HTERT RPE-1 (cell line): ENCODE results near the gene UQCRC2.
"Not testable (repeated sequence)": the region's sequence is repeated elsewhere in the genome, so short reads cannot be mapped to it uniquely, and the experiment has no call there.

Experiments used
- in situ Hi-C: fragments of 300-500 bp; cut with MboI; formaldehyde crosslinking; loops from 4 replicates; pipeline ENCODE4 v1.14.3; 2020; ENCODE audit warnings: low sequenced_read_pairs

The UQCRC2 gene

DNA sequence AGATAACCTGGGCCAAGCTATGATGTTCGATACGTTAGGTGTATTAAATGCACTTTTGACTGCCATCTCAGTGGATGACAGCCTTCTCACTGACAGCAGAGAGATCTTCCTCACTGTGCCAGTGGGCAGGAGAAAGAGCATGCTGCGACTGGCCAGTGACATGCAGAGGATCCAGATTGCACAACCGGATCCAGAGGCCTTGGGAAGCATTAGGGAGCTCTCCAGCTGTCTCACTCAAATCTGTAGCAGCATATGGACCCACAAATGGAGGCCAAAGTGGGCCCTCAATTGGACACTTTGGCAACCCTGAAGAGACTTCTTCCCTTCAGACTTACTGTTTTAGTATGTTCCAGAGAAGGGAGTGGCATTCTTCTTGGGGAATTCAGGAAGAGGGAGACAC is 26.9 kb downstream of the UQCRC2 start:
- in situ Hi-C loops: no loop called here

- in situ Hi-C loops: no loop called here
Observed at GRCh38 chr16:21982108-21982507, 28.9 kb downstream of the UQCRC2 start.

DNA sequence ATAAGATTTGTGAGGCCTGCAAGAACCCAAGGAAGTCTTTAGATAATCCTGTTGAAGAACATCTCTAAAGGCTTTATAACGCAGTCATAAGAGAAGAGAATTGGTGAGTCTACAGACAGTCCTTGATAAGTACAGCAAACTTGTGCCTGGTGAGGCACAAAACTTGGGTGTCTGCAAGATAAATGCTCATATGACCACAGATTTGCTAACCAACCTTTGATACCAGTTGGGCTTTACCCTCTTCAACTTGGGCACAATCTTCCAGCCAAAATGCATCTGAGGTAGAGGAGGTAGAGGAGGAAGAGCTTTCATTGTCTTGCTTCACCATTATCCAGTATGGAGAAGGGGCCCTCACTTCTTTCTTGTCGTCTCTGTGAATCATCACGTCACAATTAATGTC is 30.9 kb downstream of the UQCRC2 start:
- in situ Hi-C loops: no loop called here

GRCh38 chr16:21985524-21985923 is 32.4 kb downstream of the UQCRC2 start:
- in situ Hi-C loops: no loop called here

GRCh38 chr16:21986692-21987246 is 33.6 kb downstream of the UQCRC2 start:
- in situ Hi-C loops: no loop called here

GRCh38 chr16:21987498-21987897 is 34.3 kb downstream of the UQCRC2 start:
- in situ Hi-C loops: no loop called here

GRCh38 chr16:21989133-21989532 is 36.0 kb downstream of the UQCRC2 start:
- in situ Hi-C loops: no loop called here

DNA sequence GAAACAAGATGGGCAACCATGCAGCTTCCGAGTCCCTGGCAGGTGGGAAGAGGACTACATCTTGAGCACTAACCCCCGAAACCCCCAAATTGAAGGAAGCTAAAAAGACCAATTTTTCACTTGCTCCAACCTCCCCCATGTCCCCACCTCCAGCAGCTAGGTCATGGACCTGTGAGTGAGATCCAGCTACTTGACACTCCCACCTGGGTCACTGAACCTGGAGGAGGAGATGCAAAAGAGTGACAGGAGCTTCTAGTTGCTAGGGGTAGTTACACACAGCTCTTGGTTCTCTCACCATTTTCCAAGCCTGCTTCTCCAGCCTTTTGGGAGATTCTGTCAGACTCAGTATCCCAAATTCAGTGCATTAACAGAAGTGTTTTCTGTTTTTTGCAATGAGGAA is 36.6 kb downstream of the UQCRC2 start:
- in situ Hi-C loops: no loop called here

DNA sequence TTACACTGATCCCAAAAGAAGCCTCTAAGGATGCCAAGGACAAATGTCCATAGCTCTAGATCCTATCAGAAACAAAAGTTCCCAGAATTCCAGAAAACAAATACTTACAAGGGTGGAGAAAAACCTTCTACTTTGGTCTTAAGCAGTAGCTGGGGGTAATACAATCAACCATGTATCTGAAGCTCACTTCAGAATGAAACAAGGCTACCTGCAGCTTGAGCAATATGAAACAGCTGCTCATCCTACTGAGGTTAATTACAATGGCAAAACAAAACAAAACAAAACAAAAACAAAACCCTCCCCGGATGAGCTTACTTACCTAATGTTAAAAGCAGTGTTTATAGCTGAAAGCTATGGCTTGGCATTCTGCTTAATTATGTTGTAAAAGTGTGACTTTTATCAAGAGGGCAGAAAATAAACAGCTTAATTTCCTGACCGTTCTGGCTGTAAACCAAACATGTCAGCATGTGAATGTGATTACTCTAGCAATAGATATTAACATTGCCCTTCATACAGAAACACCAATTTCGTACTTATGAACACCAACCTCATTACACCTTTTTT is 37.3 kb downstream of the UQCRC2 start:
- in situ Hi-C loops: no loop called here

- in situ Hi-C loops: no loop called here
Observed at GRCh38 chr16:21991621-21992020, 38.5 kb downstream of the UQCRC2 start.

DNA sequence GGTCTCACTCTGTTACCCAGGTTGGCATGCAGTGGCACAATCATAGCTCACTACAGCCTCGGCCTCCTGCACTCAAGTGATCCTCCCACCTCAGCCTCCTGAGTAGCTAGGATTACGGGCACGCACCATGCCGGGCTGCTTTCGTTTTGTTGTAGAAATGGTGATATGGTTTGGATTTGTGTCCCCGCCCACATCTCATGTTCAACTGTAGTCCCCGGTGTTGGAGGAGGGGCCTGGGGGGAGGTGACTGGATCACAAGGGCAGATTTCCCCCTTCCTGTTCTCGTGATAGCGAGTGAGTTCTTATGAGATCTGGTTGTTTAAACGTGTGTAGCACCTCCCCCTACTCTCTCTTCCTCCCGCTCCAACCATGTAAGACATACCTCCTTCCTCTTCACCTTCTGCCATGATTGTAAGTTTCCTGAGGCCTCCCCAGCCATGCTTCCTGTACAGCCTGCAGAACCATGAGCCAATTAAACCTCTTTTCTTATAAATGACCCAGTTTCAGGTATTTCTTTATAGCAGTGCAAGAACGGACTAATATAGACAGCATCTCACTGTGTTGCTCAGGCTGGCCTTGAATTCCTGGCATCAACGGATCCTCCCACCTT is 41.8 kb downstream of the UQCRC2 start:
- in situ Hi-C loops: no loop called here

- in situ Hi-C loops: no loop called here
Observed at GRCh38 chr16:21996923-21997696, 43.9 kb downstream of the UQCRC2 start.

GRCh38 chr16:21997697-21998480 is 44.7 kb downstream of the UQCRC2 start:
- in situ Hi-C loops: no loop called here

- in situ Hi-C loops: no loop called here
Observed at GRCh38 chr16:22001591-22001990, 48.4 kb downstream of the UQCRC2 start.

GRCh38 chr16:22002047-22002446 is 48.9 kb downstream of the UQCRC2 start:
- in situ Hi-C loops: not testable (repeated sequence)

DNA sequence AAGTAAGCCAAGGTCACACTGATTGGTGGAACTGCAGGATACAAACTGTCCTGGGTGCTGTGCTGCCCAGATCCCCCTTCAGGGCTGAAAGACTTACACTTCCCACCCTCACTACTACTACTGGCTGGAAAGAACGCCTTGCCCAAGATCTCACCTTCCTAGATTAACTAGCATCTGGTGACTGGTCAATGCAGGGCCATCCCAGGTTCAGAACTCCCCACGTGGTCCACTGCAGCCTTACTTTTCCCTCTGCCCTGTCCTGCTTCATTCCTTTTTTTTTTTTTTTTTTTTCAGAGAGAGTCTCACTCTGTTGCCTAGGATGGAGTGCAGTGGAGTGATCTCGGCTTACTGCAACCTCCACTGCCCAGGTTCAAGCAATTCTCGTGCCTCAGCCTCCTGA is 50.0 kb downstream of the UQCRC2 start:
- in situ Hi-C loops: no loop called here

DNA sequence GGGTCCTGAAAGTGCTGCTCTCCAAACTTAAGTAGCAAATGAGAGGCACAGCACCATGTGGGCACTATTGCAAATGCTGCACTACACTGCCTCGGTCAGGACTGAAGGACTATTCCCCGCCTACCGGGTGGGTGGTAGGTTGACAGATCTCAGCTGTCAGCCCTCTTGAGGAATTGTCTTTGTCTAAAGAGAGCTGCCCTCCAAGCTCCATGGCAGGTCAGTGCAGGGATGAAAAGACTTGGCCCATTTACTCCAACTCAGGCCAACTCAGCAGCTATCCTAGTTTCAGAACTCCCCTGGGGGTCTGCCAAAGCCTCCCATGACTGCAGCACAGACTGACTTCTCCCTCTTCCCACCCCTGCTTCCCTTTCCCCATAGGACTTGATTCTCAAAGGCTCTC is 51.2 kb downstream of the UQCRC2 start:
- in situ Hi-C loops: no loop called here

GRCh38 chr16:22005746-22006145 is 52.6 kb downstream of the UQCRC2 start:
- in situ Hi-C loops: no loop called here

GRCh38 chr16:22006636-22007035 is 53.5 kb downstream of the UQCRC2 start:
- in situ Hi-C loops: no loop called here

DNA sequence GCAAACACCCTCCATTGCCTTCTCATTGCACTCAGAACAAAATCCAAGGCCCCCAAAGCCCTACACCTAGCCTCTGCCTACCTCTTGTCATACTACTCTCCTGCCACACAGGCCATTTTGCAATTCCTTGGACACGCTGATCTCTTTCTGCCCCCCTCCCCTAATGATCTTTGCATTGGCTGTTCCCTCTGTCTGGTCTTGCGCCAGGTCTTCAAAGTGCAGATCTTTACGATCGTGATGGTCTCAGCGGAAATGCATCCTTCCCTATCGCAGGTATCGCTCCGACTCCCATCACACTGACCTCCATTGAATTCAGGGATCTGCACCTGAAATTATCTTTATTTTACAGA is 54.0 kb downstream of the UQCRC2 start:
- in situ Hi-C loops: no loop called here

DNA sequence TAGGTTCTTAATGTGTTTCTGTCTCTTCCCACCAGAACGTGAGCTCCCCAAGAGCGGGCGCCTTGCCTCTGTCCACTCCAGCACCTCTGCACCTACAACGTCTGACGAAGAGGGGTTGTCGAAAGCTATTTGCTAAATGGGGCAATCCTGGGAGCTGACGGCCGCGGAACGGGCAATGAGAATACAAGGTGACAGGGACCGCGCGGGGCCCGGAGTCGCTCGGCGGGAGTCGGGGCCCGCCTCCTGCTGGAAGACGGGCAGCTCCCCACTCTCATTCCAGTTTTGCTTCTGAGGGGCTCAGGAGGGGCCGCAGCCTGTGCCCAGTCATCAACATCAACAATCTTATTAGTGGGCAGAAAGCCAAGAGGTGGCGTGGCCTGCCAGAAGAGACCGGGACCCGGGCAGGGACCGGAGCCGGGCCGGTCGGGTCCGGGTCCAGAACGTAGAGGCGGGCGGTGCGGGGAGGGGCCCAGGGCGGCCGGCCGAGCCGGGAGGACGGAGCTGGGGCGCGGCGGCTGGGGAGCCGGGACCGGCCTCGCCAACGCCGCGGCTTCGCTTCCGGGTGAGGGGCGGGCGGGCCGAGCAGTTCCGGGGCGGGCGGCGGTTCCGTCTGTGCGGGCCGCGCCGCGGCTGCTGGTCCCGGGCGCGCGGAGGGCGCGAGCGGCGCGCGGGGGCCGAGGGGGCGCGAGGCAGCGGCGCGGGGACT is 54.5 kb downstream of the UQCRC2 start, which contains the start of gene MOSMO:
Gene MOSMO, plus strand, starts transcription at position 603 of the 706 bp plus-strand sequence. CDS start 191 bp downstream, outside the sequence.
- in situ Hi-C loops: no loop called here
